ENCODE measurements around the gene PTPRM. TPM values are rescaled to one million over a fixed set of nuclear protein-coding genes. Genes with fewer than 3 reads are reported as not detected.

Gene PTPRM
- total RNA-seq, 1 experiment from 2014 or later, result 14.5 TPM

DNA sequence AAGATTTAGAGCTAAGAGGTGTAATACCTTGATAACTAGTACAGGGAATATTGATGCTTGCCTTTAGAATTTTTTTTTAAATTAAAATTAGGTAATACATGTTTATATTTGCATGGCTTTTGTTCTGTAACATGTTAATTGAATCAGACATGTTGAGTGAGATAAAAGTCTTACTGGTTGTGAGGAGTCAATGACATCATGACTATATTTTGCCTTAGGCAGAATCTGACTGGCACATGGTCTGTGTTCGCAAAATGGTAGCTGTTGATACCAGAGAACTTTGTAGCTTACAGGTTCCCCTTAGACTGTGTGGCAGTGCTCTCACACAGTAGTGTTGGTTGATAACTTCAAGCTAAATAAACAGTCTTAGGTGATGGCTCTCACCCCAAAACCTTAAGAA lies 199.7 kb downstream of the PTPRM start (continued):
- TF ChIP-seq, protein P1, sequence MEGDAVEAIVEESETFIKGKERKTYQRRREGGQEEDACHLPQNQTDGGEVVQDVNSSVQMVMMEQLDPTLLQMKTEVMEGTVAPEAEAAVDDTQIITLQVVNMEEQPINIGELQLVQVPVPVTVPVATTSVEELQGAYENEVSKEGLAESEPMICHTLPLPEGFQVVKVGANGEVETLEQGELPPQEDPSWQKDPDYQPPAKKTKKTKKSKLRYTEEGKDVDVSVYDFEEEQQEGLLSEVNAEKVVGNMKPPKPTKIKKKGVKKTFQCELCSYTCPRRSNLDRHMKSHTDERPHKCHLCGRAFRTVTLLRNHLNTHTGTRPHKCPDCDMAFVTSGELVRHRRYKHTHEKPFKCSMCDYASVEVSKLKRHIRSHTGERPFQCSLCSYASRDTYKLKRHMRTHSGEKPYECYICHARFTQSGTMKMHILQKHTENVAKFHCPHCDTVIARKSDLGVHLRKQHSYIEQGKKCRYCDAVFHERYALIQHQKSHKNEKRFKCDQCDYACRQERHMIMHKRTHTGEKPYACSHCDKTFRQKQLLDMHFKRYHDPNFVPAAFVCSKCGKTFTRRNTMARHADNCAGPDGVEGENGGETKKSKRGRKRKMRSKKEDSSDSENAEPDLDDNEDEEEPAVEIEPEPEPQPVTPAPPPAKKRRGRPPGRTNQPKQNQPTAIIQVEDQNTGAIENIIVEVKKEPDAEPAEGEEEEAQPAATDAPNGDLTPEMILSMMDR (IDR thresholded peaks at IDR 0.05 in 2 of 3, conservative IDR thresholded peaks at IDR 0.05 in 1 of 3; ENCODE audit: borderline replicate concordance in 1 of 3, insufficient read depth in 1 of 3, low read depth in 2 of 3, low read length in 2 of 3), result no peak
- TF ChIP-seq POLR2A (IDR thresholded peaks at IDR 0.05; ENCODE audit: borderline replicate concordance, extremely low read depth, insufficient read depth, insufficient read length) (no peak), SRF (IDR thresholded peaks at IDR 0.05; ENCODE audit: low read depth) (no peak)

DNA sequence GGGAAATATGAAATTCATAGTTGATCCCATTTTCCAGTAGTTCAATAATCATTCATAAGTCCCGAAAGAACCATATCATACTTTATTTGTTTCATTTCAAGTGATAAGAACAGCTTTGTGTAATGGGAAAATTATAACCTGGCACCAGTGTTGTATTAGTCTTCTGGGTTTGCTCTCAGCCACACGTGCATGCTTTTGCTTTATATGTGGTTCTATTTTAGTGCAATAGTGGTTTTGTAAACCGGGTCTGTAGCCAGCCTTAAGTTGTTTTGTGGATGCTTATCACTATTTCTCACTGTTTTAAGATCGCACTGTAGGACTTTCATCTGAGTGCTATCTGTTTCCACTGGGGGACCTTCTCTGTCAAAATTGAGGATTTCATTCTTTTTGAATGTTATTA lies 203.8 kb downstream of the PTPRM start:
- Histone ChIP-seq H3K4me1 (ENCODE audit: control insufficient read depth in 1 of 2, insufficient read depth in 2 of 2, low read length in 2 of 2) (no peaks in the 10 kb centered on the region), H3K36me3 (ENCODE audit: control insufficient read depth in 1 of 2, insufficient read depth in 2 of 2, low read length in 2 of 2) (no peaks in the 10 kb centered on the region), H3K9me3 (ENCODE audit: control insufficient read depth in 1 of 2, insufficient read depth in 1 of 2, low read depth in 1 of 2, low read length in 2 of 2) (no peaks in the 10 kb centered on the region), H4K20me1 (ENCODE audit: insufficient read depth) (no peaks in the 10 kb centered on the region), H3K27me3 (ENCODE audit: insufficient read depth, low read length) (peaks cover 27% of the 10 kb centered on the region), H2AFZ (ENCODE audit: low read depth, low read length, poor library complexity, severe bottlenecking) (no peak overlapping the region), H3K4me3 (replicated peaks in 1 of 2; ENCODE audit: low read depth in 1 of 2, low read length in 2 of 2) (no peak overlapping the region), H3K4me2 (ENCODE audit: low read length) (no peak overlapping the region), H3K9me2 (ENCODE audit: insufficient read depth) (no peaks in the 10 kb centered on the region), H3K27ac (ENCODE audit: low read depth, low read length) (no peak overlapping the region), H3K9ac (ENCODE audit: low read length) (no peak overlapping the region), H3K79me2 (ENCODE audit: insufficient read depth, low read length) (no peaks in the 10 kb centered on the region)
- intact Hi-C loops (cut with micrococcal nuclease), result no loop called here
- ATAC-seq (no peak), DNase-seq (ENCODE audit: low read depth, low spot score) (no peak)
- RAD21 ChIA-PET (ENCODE audit: low non-redundant PET in 1 of 2, low total read pairs in 2 of 2, uncharacterized antibody in 2 of 2, unreplicated experiment in 2 of 2), result no interaction called here
- no TSS peak for BruUV-seq (replicated peaks)
- CTCF ChIA-PET, result no interaction called here
- POLR2A ChIA-PET, result no interaction called here
- TF ChIP-seq RAD21 (IDR thresholded peaks at IDR 0.05; ENCODE audit: low read depth), result no peak
- TF ChIP-seq EGR1 (IDR thresholded peaks at IDR 0.05; ENCODE audit: low read depth), result no peak
- TF ChIP-seq POLR2A (IDR thresholded peaks at IDR 0.05; ENCODE audit: borderline replicate concordance, extremely low read depth, insufficient read depth, insufficient read length), result no peak
- TF ChIP-seq ZFX (IDR thresholded peaks at IDR 0.05), result no peak
- no peak for TF ChIP-seq POLR2AphosphoS5 (IDR thresholded peaks at IDR 0.05; ENCODE audit: low read depth, low read length)
- TF ChIP-seq, protein P2, sequence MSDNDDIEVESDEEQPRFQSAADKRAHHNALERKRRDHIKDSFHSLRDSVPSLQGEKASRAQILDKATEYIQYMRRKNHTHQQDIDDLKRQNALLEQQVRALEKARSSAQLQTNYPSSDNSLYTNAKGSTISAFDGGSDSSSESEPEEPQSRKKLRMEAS (IDR thresholded peaks at IDR 0.05), result no peak
- TF ChIP-seq ELF1 (IDR thresholded peaks at IDR 0.05; ENCODE audit: borderline replicate concordance, low read depth), result no peak
- TF ChIP-seq CEBPB (IDR thresholded peaks at IDR 0.05; ENCODE audit: low read depth), result no peak
- TF ChIP-seq SIN3A (IDR thresholded peaks at IDR 0.05; ENCODE audit: low read depth), result no peak
- no peak for TF ChIP-seq CBX3 (IDR thresholded peaks at IDR 0.05; ENCODE audit: low read depth)
- TF ChIP-seq YY1 (IDR thresholded peaks at IDR 0.05; ENCODE audit: extremely low read depth, insufficient replicate concordance, low read depth, low read length), result no peak
- no peak for TF ChIP-seq JUND (IDR thresholded peaks at IDR 0.05)
- no peak for TF ChIP-seq REST (IDR thresholded peaks at IDR 0.05; ENCODE audit: low read depth)
- TF ChIP-seq EZH2 (IDR thresholded peaks at IDR 0.05), result no peak
- no peak for TF ChIP-seq EZH2phosphoT487 (IDR thresholded peaks at IDR 0.05; ENCODE audit: borderline replicate concordance)
- TF ChIP-seq, protein P1 (IDR thresholded peaks at IDR 0.05 in 2 of 3, conservative IDR thresholded peaks at IDR 0.05 in 1 of 3; ENCODE audit: borderline replicate concordance in 1 of 3, insufficient read depth in 1 of 3, low read depth in 2 of 3, low read length in 2 of 3), result no peak
- TF ChIP-seq SP1 (IDR thresholded peaks at IDR 0.05; ENCODE audit: low read depth), result no peak
- TF ChIP-seq ZNF274 (IDR thresholded peaks at IDR 0.05; ENCODE audit: low read depth, low read length), result no peak

Data from HCT116 (cell line).